NT2/D1 (cell line): ENCODE data around the gene HOXB5.
A peak's percentile ranks its signal among the peaks of the same experiment; 100 is the strongest.

Source experiments
- DNase-seq: peaks from one replicate; pipeline ENCODE4 v3.0.0-alpha.2; 2011; ENCODE audit warnings: low read depth, low spot score
- H3K27me3 ChIP-seq: 2 replicates; pipeline ENCODE4 v1.6.0; 2011; ENCODE audit warnings: mild to moderate bottlenecking; ENCODE audit not compliant: insufficient read length, insufficient read depth
- H3K36me3 ChIP-seq: 2 replicates; pipeline ENCODE4 v1.6.1; 2011; ENCODE audit warnings: mild to moderate bottlenecking, low read length, mixed read lengths; ENCODE audit not compliant: insufficient read depth, insufficient read length
- H3K4me1 ChIP-seq: 2 replicates; pipeline ENCODE4 v1.5.1; 2011; ENCODE audit not compliant: insufficient read depth, insufficient read length
- H3K4me3 ChIP-seq: 2 replicates; pipeline ENCODE4 v1.5.1; 2011; ENCODE audit warnings: low read depth; ENCODE audit not compliant: insufficient read length
- H3K9ac ChIP-seq: 2 replicates; pipeline ENCODE4 v1.6.0; 2011; ENCODE audit warnings: low read depth; ENCODE audit not compliant: insufficient read length
- H3K9me3 ChIP-seq: 2 replicates; pipeline ENCODE4 v1.5.1; 2011; ENCODE audit warnings: mild to moderate bottlenecking, low read length; ENCODE audit not compliant: insufficient read depth
- SUZ12 ChIP-seq: IDR thresholded peaks from 2 replicates; pipeline ENCODE4 v1.6.1; 2011; ENCODE audit not compliant: insufficient read length, insufficient read depth; ENCODE audit errors: extremely low read depth
- YY1 ChIP-seq: IDR thresholded peaks from 2 replicates; pipeline ENCODE4 v1.6.1; 2011; ENCODE audit not compliant: insufficient read length, insufficient read depth
- ZNF274 ChIP-seq: IDR thresholded peaks from 2 replicates; pipeline ENCODE4 v1.6.1; 2011; ENCODE audit warnings: mild to moderate bottlenecking, low read depth, low read length

The HOXB5 gene

DNA sequence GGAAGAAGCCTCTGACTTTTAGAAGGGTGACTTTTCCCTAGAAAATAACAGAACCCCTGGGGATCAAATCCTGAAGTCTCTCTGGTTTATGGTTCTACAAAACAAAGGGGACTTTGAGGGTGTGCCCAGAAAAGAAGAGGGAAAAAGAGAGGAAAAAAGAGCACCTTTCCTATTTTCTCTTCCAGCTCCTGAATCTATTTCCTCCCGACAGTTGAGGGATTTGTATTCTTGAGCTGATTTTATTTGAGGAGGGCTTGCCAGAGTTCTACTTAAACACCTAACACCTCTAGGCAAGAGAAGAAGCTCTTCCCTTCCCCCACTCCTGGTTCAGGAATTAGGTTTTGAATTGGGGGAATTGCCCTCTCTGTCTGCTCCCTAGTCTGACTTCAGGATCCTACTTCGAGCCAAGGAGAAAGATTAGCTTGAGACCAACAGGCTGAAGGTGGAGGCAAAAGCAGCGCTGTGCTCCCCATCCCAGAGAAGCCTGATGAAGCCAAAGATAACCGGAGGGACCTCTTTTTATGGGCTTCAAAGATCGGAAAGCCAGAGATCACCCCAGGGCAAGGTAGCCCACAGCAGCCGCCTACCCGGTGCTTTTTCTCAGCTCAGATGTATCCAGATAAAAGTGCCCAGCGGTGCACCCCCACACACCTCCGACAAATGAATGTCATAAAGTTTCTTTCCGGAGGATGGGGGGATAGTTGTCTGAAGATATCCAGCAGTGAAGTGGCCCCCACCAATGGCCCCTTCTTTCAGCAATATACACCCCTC, 4.3 kb downstream of the HOXB5 start:
- peaks cover 5% of the 10 kb centered on the region for H3K4me1 ChIP-seq
- no peak overlapping the region for H3K4me3 ChIP-seq
- no peaks in the 10 kb centered on the region for H3K9me3 ChIP-seq
- no peak for DNase-seq
- TF ChIP-seq SUZ12 (peak; percentile 18), YY1 (no peak), ZNF274 (no peak)
- no peak overlapping the region for H3K9ac ChIP-seq
- H3K36me3 ChIP-seq = no peaks in the 10 kb centered on the region
- peaks cover 100% of the 10 kb centered on the region for H3K27me3 ChIP-seq

DNA sequence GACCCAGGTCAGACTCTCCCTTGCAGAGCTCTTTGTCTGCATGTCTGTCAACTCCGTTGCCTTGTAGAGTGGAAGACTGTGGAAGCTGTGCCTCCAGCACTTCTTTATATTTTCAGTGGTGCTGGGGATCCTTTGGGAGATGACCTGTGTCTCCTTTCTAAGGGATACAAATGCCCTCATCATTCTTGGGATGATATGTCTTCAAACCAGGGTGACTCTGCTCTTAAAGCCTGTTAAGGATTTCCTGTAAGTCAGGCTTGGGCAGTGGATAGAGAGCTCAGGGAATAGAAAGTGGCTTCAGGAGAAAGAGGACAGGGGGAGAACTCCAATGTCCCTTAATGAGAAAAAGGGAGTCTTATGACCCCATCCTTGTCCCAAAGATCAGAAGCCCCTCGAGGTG, 5.1 kb downstream of the HOXB5 start:
- TF ChIP-seq YY1 (no peak), SUZ12 (no peak), ZNF274 (no peak)
- no peak for DNase-seq
- Histone ChIP-seq H3K4me1 (peaks cover 2% of the 10 kb centered on the region), H3K9ac (no peak overlapping the region), H3K4me3 (no peak overlapping the region), H3K9me3 (no peaks in the 10 kb centered on the region), H3K27me3 (peaks cover 100% of the 10 kb centered on the region), H3K36me3 (no peaks in the 10 kb centered on the region)

DNA sequence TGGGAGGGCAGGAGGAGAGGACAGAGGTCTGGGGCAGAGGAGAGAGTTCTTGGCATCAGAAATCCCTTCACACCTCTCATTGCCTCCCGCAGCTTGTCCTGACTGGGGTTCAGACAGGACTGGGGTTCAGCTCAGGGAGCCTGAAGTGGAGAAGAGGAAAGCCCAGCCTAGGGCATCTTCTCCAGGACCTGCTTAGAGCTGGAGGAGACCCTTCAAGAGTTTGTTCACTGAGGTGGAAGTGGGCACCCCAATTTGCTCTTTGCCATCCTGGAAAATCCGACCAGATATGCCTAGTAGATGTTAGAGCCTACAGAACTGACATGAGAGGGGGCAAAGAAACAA, 5.5 kb downstream of the HOXB5 start:
- no peak overlapping the region for H3K9ac ChIP-seq
- no peaks in the 10 kb centered on the region for H3K36me3 ChIP-seq
- TF ChIP-seq ZNF274 = no peak
- TF ChIP-seq SUZ12 = peak; percentile 36
- no peak for TF ChIP-seq YY1
- DNase-seq = no peak
- no peak overlapping the region for H3K4me3 ChIP-seq
- peaks cover 100% of the 10 kb centered on the region for H3K27me3 ChIP-seq
- peaks cover 2% of the 10 kb centered on the region for H3K4me1 ChIP-seq
- H3K9me3 ChIP-seq = no peaks in the 10 kb centered on the region

DNA sequence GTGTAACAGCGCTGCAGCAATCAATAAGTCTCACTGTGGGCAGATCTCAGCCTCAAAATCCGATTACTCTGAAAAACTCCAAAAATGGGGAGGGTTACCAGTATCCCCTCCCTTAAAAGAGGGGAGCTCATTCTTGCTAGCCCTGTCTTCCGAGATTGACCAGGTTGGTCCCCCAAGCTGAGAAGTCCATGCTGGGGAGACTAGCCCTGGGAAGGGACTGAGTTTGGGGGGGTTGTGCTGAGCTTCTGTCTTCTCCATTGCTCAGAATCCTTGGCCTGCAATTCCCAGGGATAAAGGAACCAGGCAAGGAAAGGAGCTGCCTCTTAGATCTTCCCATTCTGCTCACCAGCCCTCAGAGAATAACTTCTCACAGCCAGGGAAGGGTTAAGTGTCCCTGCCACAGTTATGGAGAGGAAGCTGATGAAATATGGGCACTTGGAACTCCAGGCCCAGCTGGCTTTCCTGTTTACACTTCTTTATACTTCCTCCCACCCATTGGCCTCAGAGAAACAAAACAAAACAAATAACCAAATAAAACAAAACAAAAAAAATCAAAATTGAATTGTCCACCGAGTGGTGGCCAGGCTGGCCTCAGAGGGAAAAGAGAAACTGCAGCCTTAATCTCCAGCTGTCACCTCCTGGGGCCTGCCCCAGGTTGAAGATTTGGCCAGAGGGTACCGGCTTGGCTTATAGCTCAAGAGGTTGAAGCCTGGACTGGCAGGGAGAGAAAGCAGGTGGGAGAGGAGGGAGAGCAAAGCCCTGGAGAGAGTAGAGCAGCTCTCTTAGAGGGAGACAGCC, 6.1 kb downstream of the HOXB5 start:
- H3K9ac ChIP-seq = no peak overlapping the region
- peaks cover 100% of the 10 kb centered on the region for H3K27me3 ChIP-seq
- H3K9me3 ChIP-seq = no peaks in the 10 kb centered on the region
- DNase-seq = no peak
- TF ChIP-seq ZNF274 = no peak
- no peak overlapping the region for H3K4me3 ChIP-seq
- H3K4me1 ChIP-seq = peaks cover 2% of the 10 kb centered on the region
- H3K36me3 ChIP-seq = no peaks in the 10 kb centered on the region

DNA sequence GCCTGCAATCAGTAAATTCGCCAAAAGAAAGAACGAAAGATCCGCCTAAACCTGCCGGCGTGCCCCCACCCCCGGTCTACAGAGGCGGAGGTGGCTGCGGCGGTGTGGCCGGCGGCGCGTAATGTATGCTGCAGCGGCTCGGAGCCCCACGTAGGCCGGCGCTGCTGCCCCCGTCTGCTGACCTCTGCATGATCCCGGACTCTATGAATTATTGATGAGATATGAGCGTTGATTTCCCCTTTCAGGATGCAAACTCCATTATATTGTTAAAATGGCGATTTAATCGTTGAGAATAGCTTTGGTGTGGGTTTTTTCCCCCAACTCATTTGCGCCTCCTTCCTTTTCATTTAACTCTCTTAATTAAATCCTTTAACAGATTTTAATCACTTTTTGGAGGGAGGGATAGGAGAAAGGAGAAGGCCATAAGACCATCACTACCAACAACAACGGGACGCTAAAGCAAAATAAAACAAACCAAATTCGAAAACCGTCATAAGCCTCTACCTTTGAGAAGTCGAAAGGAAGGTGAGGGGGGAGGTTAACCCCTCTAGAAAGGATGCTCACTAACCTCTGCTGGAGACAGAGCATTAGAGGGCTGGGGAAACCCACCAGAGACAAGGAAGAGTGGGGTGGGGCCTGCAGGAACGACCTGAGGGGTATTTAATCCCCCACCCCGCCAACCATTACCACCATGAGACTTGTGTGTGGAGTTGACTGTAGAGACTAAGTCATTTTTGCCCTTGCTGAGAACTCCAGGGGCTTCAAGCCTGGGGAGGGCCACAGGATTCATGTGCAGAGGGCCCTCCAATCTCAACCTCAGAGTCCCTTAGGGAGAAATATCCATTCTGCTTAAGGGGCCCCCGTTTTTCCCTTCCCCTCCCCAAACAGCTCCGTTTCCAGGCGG, 7.0 kb downstream of the HOXB5 start:
- H3K9me3 ChIP-seq = no peaks in the 10 kb centered on the region
- DNase-seq = no peak
- no peak overlapping the region for H3K9ac ChIP-seq
- no peaks in the 10 kb centered on the region for H3K36me3 ChIP-seq
- peaks cover 4% of the 10 kb centered on the region for H3K4me1 ChIP-seq
- no peak overlapping the region for H3K4me3 ChIP-seq
- H3K27me3 ChIP-seq = peaks cover 100% of the 10 kb centered on the region
- TF ChIP-seq ZNF274 (no peak), SUZ12 (peak; percentile 95), YY1 (no peak)

DNA sequence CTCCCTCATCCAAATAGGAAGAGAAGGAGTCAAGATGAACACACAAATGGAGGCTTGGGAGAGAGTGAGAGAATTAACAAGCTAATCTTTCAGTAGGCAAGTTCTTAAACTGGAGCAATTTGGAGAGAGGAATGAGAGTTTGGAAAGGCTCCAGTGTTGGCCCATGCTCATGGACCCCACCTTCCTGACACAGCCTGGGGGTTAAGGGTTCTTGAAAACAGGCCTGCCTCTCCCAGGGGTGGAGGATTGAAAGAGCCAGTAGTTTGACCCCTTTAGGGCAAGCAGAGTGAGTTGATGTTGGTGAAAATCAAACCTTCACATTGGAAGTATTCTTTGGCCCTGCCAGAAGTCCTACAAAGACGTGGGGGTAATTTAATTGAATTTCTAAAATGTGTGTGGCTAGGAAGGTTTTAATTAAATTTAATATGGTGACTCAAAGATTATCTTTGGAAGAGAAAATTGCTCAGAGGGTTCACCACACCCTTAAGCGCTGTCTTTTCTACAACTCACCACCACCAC, 9.3 kb downstream of the HOXB5 start:
- TF ChIP-seq ZNF274 (no peak), SUZ12 (no peak), YY1 (no peak)
- H3K4me3 ChIP-seq = no peak overlapping the region
- no peak for DNase-seq
- H3K9ac ChIP-seq = no peak overlapping the region
- H3K36me3 ChIP-seq = no peaks in the 10 kb centered on the region
- peaks cover 4% of the 10 kb centered on the region for H3K4me1 ChIP-seq
- H3K9me3 ChIP-seq = no peaks in the 10 kb centered on the region
- H3K27me3 ChIP-seq = peaks cover 100% of the 10 kb centered on the region

DNA sequence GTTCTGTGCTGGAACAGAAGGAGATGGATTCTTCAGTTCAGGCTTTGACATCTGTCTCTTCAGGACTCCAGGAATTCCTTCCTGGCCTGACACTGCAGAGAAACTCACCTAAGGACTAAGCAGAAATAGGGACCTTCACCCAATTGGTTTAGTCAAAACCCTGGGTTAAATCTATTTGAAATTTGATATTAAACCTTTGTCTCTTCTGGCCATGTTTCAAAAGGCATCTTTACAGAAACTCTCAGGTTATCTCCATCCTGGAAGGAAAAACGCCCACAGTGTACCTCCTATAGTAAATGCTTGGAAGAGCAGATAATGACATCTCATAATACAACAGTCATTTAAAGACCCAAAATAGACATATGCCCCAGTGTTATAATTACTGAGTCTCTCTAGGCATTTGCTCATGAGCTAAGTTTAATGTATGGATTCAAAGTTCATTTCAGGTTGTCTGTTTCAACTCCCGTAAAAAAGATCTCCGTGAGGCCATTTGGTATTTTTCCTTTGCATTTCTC, 9.8 kb downstream of the HOXB5 start:
- H3K4me3 ChIP-seq = no peak overlapping the region
- peaks cover 100% of the 10 kb centered on the region for H3K27me3 ChIP-seq
- no peaks in the 10 kb centered on the region for H3K36me3 ChIP-seq
- H3K9me3 ChIP-seq = no peaks in the 10 kb centered on the region
- DNase-seq = no peak
- no peak for TF ChIP-seq SUZ12
- TF ChIP-seq ZNF274 = no peak
- no peak for TF ChIP-seq YY1
- H3K9ac ChIP-seq = no peak overlapping the region
- peaks cover 4% of the 10 kb centered on the region for H3K4me1 ChIP-seq
